Vagina (tissue), 2 donors: ENCODE measurements around the gene TSNAXIP1. TPM values are rescaled to one million over a fixed set of nuclear protein-coding genes. Genes with fewer than 3 reads are reported as not detected.

Source experiments
- DNase-seq, 2 donors: peaks; one replicate each; pipeline ENCODE4 v3.0.0-alpha.2; 2017; ENCODE audit errors: extremely low spot score in 2 of 2
- H3K27ac ChIP-seq: fragments of 200-600 bp; sonication (generic); one replicate; pipeline ENCODE4 v1.5.1; 2019
- H3K27me3 ChIP-seq: fragments of 200-600 bp; sonication (generic); one replicate; pipeline ENCODE4 v1.5.1; 2019
- H3K36me3 ChIP-seq, 2 donors: fragments of 200-600 bp; sonication (generic); one replicate each; pipeline ENCODE4 v1.5.1; 2017 to 2019
- H3K4me1 ChIP-seq: fragments of 200-600 bp; sonication (generic); one replicate; pipeline ENCODE4 v1.5.1; 2019
- H3K4me3 ChIP-seq, 2 donors: fragments of 200-600 bp; sonication (generic); 1 replicate in 1 of 2; 2 replicates in 1 of 2; pipeline ENCODE4 v1.5.1; 2016 to 2019
- H3K9me3 ChIP-seq: fragments of 200-600 bp; sonication (generic); one replicate; pipeline ENCODE4 v1.5.1; 2019
- POLR2A ChIP-seq, 2 donors: fragments of 450-650 bp; IDR thresholded peaks; one replicate each; pipeline ENCODE4 v1.6.1; 2017; ENCODE audit warnings: antibody characterized with exemption in 2 of 2, mild to moderate bottlenecking in 2 of 2, moderate library complexity in 2 of 2
- POLR2AphosphoS5 ChIP-seq, 2 donors: sonication (generic); formaldehyde crosslinking; IDR thresholded peaks; one replicate each; pipeline ENCODE4 v1.9.0; 2017; ENCODE audit warnings: antibody characterized with exemption in 2 of 2, mild to moderate bottlenecking in 2 of 2, low read depth in 1 of 2; ENCODE audit not compliant: insufficient read depth in 1 of 2
- intact Hi-C: fragments of 100-400 bp; cut with DNase I; formaldehyde crosslinking; loops from one replicate; pipeline ENCODE4 v1.15.1; 2023
- total RNA-seq: library from RNA; depleted of rRNA; stranded (reverse); fragments of >200 nt; gene quantifications from one replicate; pipeline ENCODE4 v1.2.3, GENCODE V29; 2016
- TF ChIP-seq, protein P1 (sequence below), 3 experiments: fragments of 450-650 bp in 2 of 3; fragments of 200-600 bp in 1 of 3; sonication (generic) in 1 of 3; IDR thresholded peaks; one replicate each; pipeline ENCODE4 v1.5.1; 2017 to 2019; ENCODE audit warnings: antibody characterized with exemption in 3 of 3, mild to moderate bottlenecking in 2 of 3, moderate library complexity in 2 of 3

The TSNAXIP1 gene
- total RNA-seq = not detected

DNA sequence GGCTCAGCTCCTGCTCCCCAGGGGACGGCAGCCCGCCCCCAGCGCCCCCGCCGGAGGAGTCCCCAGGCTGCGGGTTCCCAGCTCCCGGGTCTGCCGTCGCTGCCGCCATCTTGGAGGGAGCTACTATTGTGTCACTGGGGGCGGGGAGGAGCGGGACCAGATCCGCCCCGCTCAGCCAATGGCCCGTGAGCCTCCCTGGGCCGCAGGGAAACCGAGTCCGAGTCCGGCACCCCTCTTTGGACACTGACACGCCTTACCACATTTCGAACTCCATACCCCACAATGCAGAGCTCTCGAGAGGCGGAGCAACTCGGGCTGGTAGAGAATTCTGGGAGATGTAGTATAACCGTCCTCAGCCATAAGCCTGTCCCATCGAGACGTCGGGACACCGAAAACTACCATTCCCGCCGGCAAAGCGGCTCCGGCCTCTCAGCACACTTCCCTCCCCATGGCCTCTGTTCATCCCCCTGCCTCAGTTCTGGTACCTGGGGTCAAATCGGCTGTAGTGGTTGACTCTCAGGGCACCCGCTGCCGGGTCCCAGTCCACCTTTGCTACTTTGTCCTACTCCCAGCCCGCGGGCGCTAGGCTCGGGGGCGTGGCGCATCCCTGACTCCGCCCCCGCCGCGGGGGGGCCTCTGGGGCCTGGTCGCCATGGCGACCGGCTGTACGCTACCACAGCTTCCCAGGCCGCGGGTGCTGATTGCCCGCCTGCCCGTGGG is at the start of gene TSNAXIP1, which contains the start of gene RANBP10:
TSNAXIP1 (plus strand) TSS at position 462 of the 720 bp plus-strand sequence. CDS start 261 bp downstream, outside the sequence.
RANBP10 (minus strand) TSS at position 133 of the 720 bp plus-strand sequence; CDS start at position 109, 24 bp downstream.
- Histone ChIP-seq H3K4me1 (peaks cover 45% of the 10 kb centered on the region), H3K27ac (peak within 1 kb of the TSS; percentile 89), H3K4me3 (peak within 1 kb of the TSS; percentile 99 to 100), H3K36me3 (peaks cover 0 to 7% of the 10 kb centered on the region in 2 donors), H3K27me3 (no peaks in the 10 kb centered on the region), H3K9me3 (no peaks in the 10 kb centered on the region)
- peak; percentile 98 to 99 for DNase-seq
- intact Hi-C loops = no loop called here
- TF ChIP-seq POLR2A (IDR thresholded peaks at IDR 0.05) = peak in 1 of 2 donors; percentile 80
- peak; percentile 91 to 95 for TF ChIP-seq POLR2AphosphoS5 (IDR thresholded peaks at IDR 0.05; ENCODE audit: insufficient read depth in 1 of 2, low read depth in 1 of 2)
- TF ChIP-seq, protein P1, sequence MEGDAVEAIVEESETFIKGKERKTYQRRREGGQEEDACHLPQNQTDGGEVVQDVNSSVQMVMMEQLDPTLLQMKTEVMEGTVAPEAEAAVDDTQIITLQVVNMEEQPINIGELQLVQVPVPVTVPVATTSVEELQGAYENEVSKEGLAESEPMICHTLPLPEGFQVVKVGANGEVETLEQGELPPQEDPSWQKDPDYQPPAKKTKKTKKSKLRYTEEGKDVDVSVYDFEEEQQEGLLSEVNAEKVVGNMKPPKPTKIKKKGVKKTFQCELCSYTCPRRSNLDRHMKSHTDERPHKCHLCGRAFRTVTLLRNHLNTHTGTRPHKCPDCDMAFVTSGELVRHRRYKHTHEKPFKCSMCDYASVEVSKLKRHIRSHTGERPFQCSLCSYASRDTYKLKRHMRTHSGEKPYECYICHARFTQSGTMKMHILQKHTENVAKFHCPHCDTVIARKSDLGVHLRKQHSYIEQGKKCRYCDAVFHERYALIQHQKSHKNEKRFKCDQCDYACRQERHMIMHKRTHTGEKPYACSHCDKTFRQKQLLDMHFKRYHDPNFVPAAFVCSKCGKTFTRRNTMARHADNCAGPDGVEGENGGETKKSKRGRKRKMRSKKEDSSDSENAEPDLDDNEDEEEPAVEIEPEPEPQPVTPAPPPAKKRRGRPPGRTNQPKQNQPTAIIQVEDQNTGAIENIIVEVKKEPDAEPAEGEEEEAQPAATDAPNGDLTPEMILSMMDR (IDR thresholded peaks at IDR 0.05) = no peak

DNA sequence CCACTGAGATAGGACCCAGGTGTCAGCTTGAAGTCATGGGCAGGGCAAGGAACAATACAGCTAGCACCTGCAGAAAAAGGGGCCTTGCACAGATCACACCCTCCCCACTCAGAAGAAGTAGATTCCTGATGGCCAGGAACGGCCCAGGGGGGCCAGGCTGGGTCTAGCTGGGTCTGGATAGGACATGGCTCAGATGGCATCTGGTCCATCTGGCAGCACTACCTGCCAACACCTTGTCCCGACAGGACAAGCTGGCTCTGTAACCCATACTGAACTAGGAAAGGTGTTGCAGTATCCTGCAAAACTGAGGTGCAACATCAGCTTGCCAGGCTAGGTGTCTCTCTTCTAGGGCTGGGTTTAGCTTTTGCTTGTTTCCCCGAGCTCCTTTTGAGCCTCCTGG is 48.7 kb upstream of the TSNAXIP1 start:
- Histone ChIP-seq H3K27ac (no peak overlapping the region), H3K27me3 (no peaks in the 10 kb centered on the region), H3K4me1 (peaks cover 6% of the 10 kb centered on the region), H3K4me3 (no peak overlapping the region), H3K9me3 (no peaks in the 10 kb centered on the region), H3K36me3 (no peaks in the 10 kb centered on the region)
- TF ChIP-seq POLR2A (IDR thresholded peaks at IDR 0.05) (no peak), POLR2AphosphoS5 (IDR thresholded peaks at IDR 0.05; ENCODE audit: insufficient read depth in 1 of 2, low read depth in 1 of 2) (no peak)
- TF ChIP-seq, protein P1 (IDR thresholded peaks at IDR 0.05) = no peak
- DNase-seq = no peak
- intact Hi-C loops = no loop called here

GRCh38 chr16:67758966-67759365 is 47.7 kb upstream of the TSNAXIP1 start:
- H3K27ac ChIP-seq = no peak overlapping the region
- H3K27me3 ChIP-seq = no peaks in the 10 kb centered on the region
- DNase-seq = no peak
- peaks cover 6% of the 10 kb centered on the region for H3K4me1 ChIP-seq
- no peaks in the 10 kb centered on the region for H3K9me3 ChIP-seq
- TF ChIP-seq, protein P1 (IDR thresholded peaks at IDR 0.05) = no peak
- TF ChIP-seq POLR2AphosphoS5 (IDR thresholded peaks at IDR 0.05; ENCODE audit: insufficient read depth in 1 of 2, low read depth in 1 of 2) (no peak), POLR2A (IDR thresholded peaks at IDR 0.05) (no peak)
- no peak overlapping the region for H3K4me3 ChIP-seq
- no peaks in the 10 kb centered on the region for H3K36me3 ChIP-seq
- intact Hi-C loops = no loop called here

GRCh38 chr16:67760206-67760955 is 46.3 kb upstream of the TSNAXIP1 start:
- intact Hi-C loops = no loop called here
- TF ChIP-seq, protein P1 (IDR thresholded peaks at IDR 0.05) = no peak
- TF ChIP-seq POLR2A (IDR thresholded peaks at IDR 0.05) = no peak
- H3K27ac ChIP-seq = no peak overlapping the region
- no peaks in the 10 kb centered on the region for H3K27me3 ChIP-seq
- H3K9me3 ChIP-seq = no peaks in the 10 kb centered on the region
- no peaks in the 10 kb centered on the region for H3K36me3 ChIP-seq
- H3K4me3 ChIP-seq = no peak overlapping the region
- DNase-seq = no peak
- peaks cover 6% of the 10 kb centered on the region for H3K4me1 ChIP-seq

GRCh38 chr16:67760956-67761230 is 45.8 kb upstream of the TSNAXIP1 start:
- H3K9me3 ChIP-seq = no peaks in the 10 kb centered on the region
- no peak overlapping the region for H3K4me3 ChIP-seq
- no peak overlapping the region for H3K27ac ChIP-seq
- TF ChIP-seq, protein P1 (IDR thresholded peaks at IDR 0.05) = no peak
- TF ChIP-seq POLR2A (IDR thresholded peaks at IDR 0.05) = no peak
- no peak for TF ChIP-seq POLR2AphosphoS5 (IDR thresholded peaks at IDR 0.05; ENCODE audit: insufficient read depth in 1 of 2, low read depth in 1 of 2)
- H3K4me1 ChIP-seq = peaks cover 6% of the 10 kb centered on the region
- no peak for DNase-seq
- no peaks in the 10 kb centered on the region for H3K27me3 ChIP-seq
- intact Hi-C loops = no loop called here
- no peaks in the 10 kb centered on the region for H3K36me3 ChIP-seq
